A673 (cell line): ENCODE measurements around the gene PEAR1. TPM values are rescaled to one million over a fixed set of nuclear protein-coding genes. Genes with fewer than 3 reads are reported as not detected.

Experiments
- BruUV-seq: library from RNA; stranded (reverse); fragments of 400-500 nt; replicated peaks from 2 replicates; lab custom pipeline; 2021; lab: Mats Ljungman, UMichigan
- CTCF ChIA-PET: fragments of 300-600 bp; sonication (Branson Sonifier 250); formaldehyde crosslinking; loops from one replicate; lab custom pipeline; 2022; ENCODE audit warnings: antibody characterized with exemption; lab: Charles Lee
- POLR2A ChIA-PET: fragments of 300-600 bp; sonication (Branson Sonifier 250); formaldehyde crosslinking; loops from one replicate; lab custom pipeline; 2022; ENCODE audit warnings: antibody characterized with exemption; ENCODE audit not compliant: low non-redundant PET; lab: Charles Lee
- DNase-seq: peaks from one replicate; pipeline ENCODE4 v3.0.0-alpha.2; 2015; ENCODE audit warnings: low spot score
- H3K27ac ChIP-seq: fragments of 200-600 bp; sonication (generic); 2 replicates; pipeline ENCODE4 v1.5.1; 2016; ENCODE audit warnings: mixed run types, low read depth, mild to moderate bottlenecking, mixed read lengths, antibody characterized with exemption, low read length; ENCODE audit not compliant: poor library complexity, severe bottlenecking
- H3K27me3 ChIP-seq: fragments of 200-600 bp; sonication (generic); replicated peaks from 2 replicates; pipeline ENCODE4 v1.6.1; 2017; ENCODE audit warnings: mixed run types, low read depth, mild to moderate bottlenecking, mixed read lengths, antibody characterized with exemption, low read length; ENCODE audit not compliant: insufficient read depth, poor library complexity
- H3K36me3 ChIP-seq: fragments of 200-600 bp; sonication (generic); 2 replicates; pipeline ENCODE4 v1.6.1; 2016; ENCODE audit warnings: mixed run types, mild to moderate bottlenecking, mixed read lengths, antibody characterized with exemption, low read length; ENCODE audit not compliant: insufficient read depth, poor library complexity, severe bottlenecking
- H3K4me1 ChIP-seq: fragments of 200-600 bp; sonication (generic); 2 replicates; pipeline ENCODE4 v1.6.1; 2017; ENCODE audit warnings: mixed run types, mild to moderate bottlenecking, mixed read lengths, antibody characterized with exemption, low read length; ENCODE audit not compliant: insufficient read depth, poor library complexity, severe bottlenecking
- H3K4me3 ChIP-seq: fragments of 200-600 bp; sonication (generic); 2 replicates; pipeline ENCODE4 v1.5.1; 2016; ENCODE audit warnings: low read depth, mixed run types, mild to moderate bottlenecking, mixed read lengths, low read length; ENCODE audit not compliant: poor library complexity, severe bottlenecking
- H3K9me3 ChIP-seq: fragments of 200-600 bp; sonication (generic); 2 replicates; pipeline ENCODE4 v1.6.1; 2016; ENCODE audit warnings: mixed run types, low read depth, mild to moderate bottlenecking, mixed read lengths, antibody characterized with exemption, low read length; ENCODE audit not compliant: poor library complexity, severe bottlenecking
- EZH2 ChIP-seq: fragments of 200-600 bp; sonication (generic); IDR thresholded peaks from 2 replicates; pipeline ENCODE4 v1.6.1; 2017; ENCODE audit warnings: borderline replicate concordance, low read depth, mild to moderate bottlenecking, mixed read lengths, antibody characterized with exemption, low read length; ENCODE audit not compliant: poor library complexity, severe bottlenecking
- intact Hi-C: fragments of 100-400 bp; cut with micrococcal nuclease; formaldehyde crosslinking; loops from one replicate; pipeline ENCODE4 v1.10.0; 2022; ENCODE audit not compliant: unreplicated experiment
- total RNA-seq: library from RNA; stranded (reverse); gene quantifications from 2 replicates; pipeline ENCODE4 v1.2.3, GENCODE V29; 2021
- TF ChIP-seq, protein P1 (sequence below): fragments of 300-800, 200-600 bp; sonication (generic); conservative IDR thresholded peaks from 2 replicates; pipeline ENCODE4 v1.5.1; 2017; ENCODE audit warnings: low read depth, mild to moderate bottlenecking, antibody characterized with exemption, low read length, moderate library complexity, mixed read lengths

Gene PEAR1
- total RNA-seq, 1 experiment from 2014 or later = 0.52 TPM

- Histone ChIP-seq H3K4me3 (no peak overlapping the region), H3K36me3 (no peaks in the 10 kb centered on the region), H3K4me1 (peaks cover 10% of the 10 kb centered on the region), H3K9me3 (no peaks in the 10 kb centered on the region), H3K27me3 (peaks cover under 1% of the 10 kb centered on the region), H3K27ac (no peak overlapping the region)
- no peak for DNase-seq
- BruUV-seq = no TSS peak
- POLR2A ChIA-PET = no interaction called here
- intact Hi-C loops = loop anchor here (2.0 kb wide), 1 partner anchor 20 kb away; no protein-coding TSS in a partner anchor
- TF ChIP-seq, protein P1, sequence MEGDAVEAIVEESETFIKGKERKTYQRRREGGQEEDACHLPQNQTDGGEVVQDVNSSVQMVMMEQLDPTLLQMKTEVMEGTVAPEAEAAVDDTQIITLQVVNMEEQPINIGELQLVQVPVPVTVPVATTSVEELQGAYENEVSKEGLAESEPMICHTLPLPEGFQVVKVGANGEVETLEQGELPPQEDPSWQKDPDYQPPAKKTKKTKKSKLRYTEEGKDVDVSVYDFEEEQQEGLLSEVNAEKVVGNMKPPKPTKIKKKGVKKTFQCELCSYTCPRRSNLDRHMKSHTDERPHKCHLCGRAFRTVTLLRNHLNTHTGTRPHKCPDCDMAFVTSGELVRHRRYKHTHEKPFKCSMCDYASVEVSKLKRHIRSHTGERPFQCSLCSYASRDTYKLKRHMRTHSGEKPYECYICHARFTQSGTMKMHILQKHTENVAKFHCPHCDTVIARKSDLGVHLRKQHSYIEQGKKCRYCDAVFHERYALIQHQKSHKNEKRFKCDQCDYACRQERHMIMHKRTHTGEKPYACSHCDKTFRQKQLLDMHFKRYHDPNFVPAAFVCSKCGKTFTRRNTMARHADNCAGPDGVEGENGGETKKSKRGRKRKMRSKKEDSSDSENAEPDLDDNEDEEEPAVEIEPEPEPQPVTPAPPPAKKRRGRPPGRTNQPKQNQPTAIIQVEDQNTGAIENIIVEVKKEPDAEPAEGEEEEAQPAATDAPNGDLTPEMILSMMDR = no peak
- no peak for TF ChIP-seq EZH2
- CTCF ChIA-PET = no interaction called here
Observed at GRCh38 chr1:156866249-156866909, 27.1 kb upstream of the PEAR1 start.

- ChIA-PET POLR2A (no interaction called here), CTCF (interaction anchor here (1.0 kb wide), 1 partner anchor 22 kb away, joined by 3 read pairs; no protein-coding TSS in a partner anchor)
- no peak for DNase-seq
- no peaks in the 10 kb centered on the region for H3K27me3 ChIP-seq
- no peak overlapping the region for H3K4me3 ChIP-seq
- peaks cover 10% of the 10 kb centered on the region for H3K4me1 ChIP-seq
- intact Hi-C loops = no loop called here
- no peaks in the 10 kb centered on the region for H3K36me3 ChIP-seq
- no TSS peak for BruUV-seq
- no peak overlapping the region for H3K27ac ChIP-seq
- H3K9me3 ChIP-seq = no peaks in the 10 kb centered on the region
- TF ChIP-seq, protein P1 = no peak
- no peak for TF ChIP-seq EZH2
Observed at GRCh38 chr1:156868341-156868740, 25.2 kb upstream of the PEAR1 start.

- H3K4me1 ChIP-seq = peaks cover 10% of the 10 kb centered on the region
- no TSS peak for BruUV-seq
- H3K27ac ChIP-seq = no peak overlapping the region
- ChIA-PET POLR2A (interaction anchor here (0.7 kb wide), 1 partner anchor 19 kb away, joined by 12 read pairs; no protein-coding TSS in a partner anchor), CTCF (no interaction called here)
- no peaks in the 10 kb centered on the region for H3K36me3 ChIP-seq
- H3K4me3 ChIP-seq = no peak overlapping the region
- intact Hi-C loops = no loop called here
- H3K27me3 ChIP-seq = no peaks in the 10 kb centered on the region
- TF ChIP-seq EZH2 = no peak
- TF ChIP-seq, protein P1 = no peak
- H3K9me3 ChIP-seq = no peaks in the 10 kb centered on the region
- no peak for DNase-seq
Observed at GRCh38 chr1:156869455-156869854, 24.1 kb upstream of the PEAR1 start.
